Activated CD8-positive, alpha-beta memory T cell treated with anti-CD3 and anti-CD28 coated beads for 48 hours (primary cell): ENCODE results near the gene CD70.
A peak's percentile ranks its signal among the peaks of the same experiment; 100 is the strongest.
"Not testable (repeated sequence)": the region's sequence is repeated elsewhere in the genome, so short reads cannot be mapped to it uniquely, and the experiment has no call there.

ENCODE experiments used
- DNase-seq, 3 experiments: peaks; one replicate each; pipeline ENCODE4 v3.0.0-alpha.2; 2020; ENCODE audit warnings: low read depth in 2 of 3, low spot score in 2 of 3

Gene CD70

GRCh38 chr19:6572217-6572616, 18.7 kb downstream of the CD70 start:
- no peak for DNase-seq

GRCh38 chr19:6571167-6571566, 19.8 kb downstream of the CD70 start:
- no peak for DNase-seq

GRCh38 chr19:6570764-6571163, 20.2 kb downstream of the CD70 start:
- DNase-seq, result no peak

- no peak for DNase-seq
These were observed 22.1 kb downstream of the CD70 start for GRCh38 chr19:6568816-6569215.

- DNase-seq, result no peak
These were observed 22.9 kb downstream of the CD70 start for GRCh38 chr19:6568010-6568526.

- not testable (repeated sequence) for DNase-seq
These were observed 24.2 kb downstream of the CD70 start for GRCh38 chr19:6566727-6567126.

- no peak for DNase-seq
These were observed 26.6 kb downstream of the CD70 start for GRCh38 chr19:6564393-6564792.

GRCh38 chr19:6562437-6562836, 28.5 kb downstream of the CD70 start:
- DNase-seq, result not testable (repeated sequence)

- DNase-seq, result no peak
These were observed 34.3 kb downstream of the CD70 start for GRCh38 chr19:6556480-6557195.

- no peak for DNase-seq
These were observed 34.9 kb downstream of the CD70 start for GRCh38 chr19:6556043-6556449.

- DNase-seq, result peak; percentile 23 to 65 (median 53)
These were observed 39.1 kb downstream of the CD70 start for GRCh38 chr19:6551607-6552450.

GRCh38 chr19:6551091-6551490, 39.9 kb downstream of the CD70 start:
- DNase-seq, result no peak

GRCh38 chr19:6550679-6551078, 40.3 kb downstream of the CD70 start:
- DNase-seq, result not testable (repeated sequence)

- DNase-seq, result no peak
These were observed 47.0 kb downstream of the CD70 start for GRCh38 chr19:6543866-6544347.

GRCh38 chr19:6540918-6541689, 49.8 kb downstream of the CD70 start:
- DNase-seq, result no peak

- DNase-seq, result no peak
These were observed 51.4 kb downstream of the CD70 start for GRCh38 chr19:6539514-6539913.
